ENCODE measurements around the gene RIPOR2. TPM values are rescaled to one million over a fixed set of nuclear protein-coding genes. Genes with fewer than 3 reads are reported as not detected.
A peak's percentile ranks its signal among the peaks of the same experiment; 100 is the strongest.

The RIPOR2 gene
- total and polyA plus RNA-seq, 10 of the 15 experiments (the other 5 are each of a cell fraction or from before 2014, with no cell fraction given) = 22.2 to 48.2 (median 34.7) TPM

DNA sequence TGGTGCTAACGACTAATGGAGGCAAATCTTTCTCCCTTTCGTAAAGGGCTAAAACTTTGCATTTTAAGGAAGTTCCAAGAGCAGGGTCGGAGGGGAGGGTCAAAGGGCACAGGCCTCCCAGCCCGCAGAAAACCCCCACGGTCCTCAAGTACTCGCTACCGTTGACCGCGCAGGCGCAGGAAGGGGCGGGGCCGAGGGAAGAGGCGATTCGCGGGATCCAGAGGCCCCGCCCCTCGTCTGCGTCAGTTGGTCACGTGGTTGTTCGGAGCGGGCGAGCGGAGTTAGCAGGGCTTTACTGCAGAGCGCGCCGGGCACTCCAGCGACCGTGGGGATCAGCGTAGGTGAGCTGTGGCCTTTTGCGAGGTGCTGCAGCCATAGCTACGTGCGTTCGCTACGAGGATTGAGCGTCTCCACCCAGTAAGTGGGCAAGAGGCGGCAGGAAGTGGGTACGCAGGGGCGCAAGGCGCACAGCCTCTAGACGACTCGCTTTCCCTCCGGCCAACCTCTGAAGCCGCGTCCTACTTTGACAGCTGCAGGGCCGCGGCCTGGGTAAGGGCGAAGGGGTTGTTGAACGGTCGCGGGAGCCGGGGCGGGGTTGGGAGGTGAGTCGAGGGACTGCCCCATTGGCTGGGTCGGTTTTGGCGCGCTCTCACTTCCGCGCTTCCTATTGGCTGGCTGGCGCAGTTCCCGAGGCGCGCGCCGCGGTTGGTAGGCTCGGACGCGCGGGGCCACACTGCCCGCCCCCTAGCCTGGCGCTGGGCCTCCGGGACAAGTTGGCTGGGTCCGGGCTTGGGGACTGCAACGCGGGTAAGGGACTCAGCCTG lies 160.9 kb downstream of the RIPOR2 start, which contains the start of gene GMNN:
GMNN (plus strand) TSS at position 242 of the 824 bp plus-strand sequence. CDS start 2,310 bp downstream, outside the sequence.
- ChIA-PET SMC1A (ENCODE audit: uncharacterized antibody, unreplicated experiment) (interaction anchor here (0.6 to 2.5 kb wide), 12 partner anchors 32 to 296 kb away, joined by 3 to 7 read pairs (median 4); no protein-coding TSS in a partner anchor), RAD21 (ENCODE audit: unreplicated experiment) (interaction anchor here (0.8 to 2.1 kb wide), 8 partner anchors 56 to 280 kb away, joined by 3 to 9 read pairs (median 4); partner anchors contain the start of genes ALDH5A1 and C6orf62), CTCF (interaction anchor here (0.5 to 2.1 kb wide), 13 partner anchors 8 to 1288 kb away, joined by 3 to 8 read pairs (median 3); partner anchors contain the start of gene ALDH5A1), POLR2A (interaction anchor here (1.0 to 3.6 kb wide), 8 partner anchors 10 to 279 kb away, joined by 3 to 14 read pairs (median 4); partner anchors contain the start of gene C6orf62)
- Histone ChIP-seq H3K4me3 (peak within 1 kb of the TSS; percentile 79), H3K79me2 (ENCODE audit: control insufficient read depth, insufficient read depth, low read length) (peaks cover 53% of the 10 kb centered on the region), H2AFZ (ENCODE audit: control insufficient read depth, low read depth, low read length) (peak within 1 kb of the TSS; percentile 80), H3K4me2 (ENCODE audit: control insufficient read depth, insufficient read depth) (peak within 1 kb of the TSS; percentile 91), H3K9ac (ENCODE audit: control insufficient read depth, insufficient read depth, low read length) (peak within 1 kb of the TSS; percentile 86), H4K20me1 (ENCODE audit: control insufficient read depth, insufficient read depth) (no peaks in the 10 kb centered on the region; the same call in 1 of the 2 replicates), H3K27me3 (replicated peaks in 1 of 2; ENCODE audit: control insufficient read depth in 2 of 2, insufficient read depth in 2 of 2, low read length in 1 of 2) (no peaks in the 10 kb centered on the region), H3K4me1 (ENCODE audit: control insufficient read depth, insufficient read depth, low read length) (peaks cover 3% of the 10 kb centered on the region; the same call in 1 of the 2 replicates), H3K36me3 (ENCODE audit: control insufficient read depth in 2 of 2, insufficient read depth in 2 of 2, low read length in 1 of 2) (no peaks in the 10 kb centered on the region; a peak in 1 of 4 replicates), H3K27ac (ENCODE audit: control insufficient read depth, insufficient read depth) (peak within 1 kb of the TSS; percentile 87), H3K9me3 (replicated peaks; ENCODE audit: control insufficient read depth, insufficient read depth, low read length) (no peaks in the 10 kb centered on the region)
- FAIRE-seq (no peak), ATAC-seq (peak; percentile 94), DNase-seq (ENCODE audit: low read depth, low spot score) (peak; percentile 78)
- intact Hi-C loops (cut with micrococcal nuclease; ENCODE audit: unreplicated experiment) = loop anchor here (2.0 to 10.0 kb wide), 7 partner anchors 32 to 370 kb away; partner anchors contain the start of gene MRS2
- in situ Hi-C loops (cut with MboI) = no loop called here
- TSS peak; percentile 73 for BruUV-seq (replicated peaks)
- WGBS (ENCODE audit: insufficient coverage, insufficient replicate concordance, low lambda C conversion rate, missing lambda C conversion rate) = 1% methylated on average over 75 of the region's 75 CpGs
- TF ChIP-seq, protein P1, sequence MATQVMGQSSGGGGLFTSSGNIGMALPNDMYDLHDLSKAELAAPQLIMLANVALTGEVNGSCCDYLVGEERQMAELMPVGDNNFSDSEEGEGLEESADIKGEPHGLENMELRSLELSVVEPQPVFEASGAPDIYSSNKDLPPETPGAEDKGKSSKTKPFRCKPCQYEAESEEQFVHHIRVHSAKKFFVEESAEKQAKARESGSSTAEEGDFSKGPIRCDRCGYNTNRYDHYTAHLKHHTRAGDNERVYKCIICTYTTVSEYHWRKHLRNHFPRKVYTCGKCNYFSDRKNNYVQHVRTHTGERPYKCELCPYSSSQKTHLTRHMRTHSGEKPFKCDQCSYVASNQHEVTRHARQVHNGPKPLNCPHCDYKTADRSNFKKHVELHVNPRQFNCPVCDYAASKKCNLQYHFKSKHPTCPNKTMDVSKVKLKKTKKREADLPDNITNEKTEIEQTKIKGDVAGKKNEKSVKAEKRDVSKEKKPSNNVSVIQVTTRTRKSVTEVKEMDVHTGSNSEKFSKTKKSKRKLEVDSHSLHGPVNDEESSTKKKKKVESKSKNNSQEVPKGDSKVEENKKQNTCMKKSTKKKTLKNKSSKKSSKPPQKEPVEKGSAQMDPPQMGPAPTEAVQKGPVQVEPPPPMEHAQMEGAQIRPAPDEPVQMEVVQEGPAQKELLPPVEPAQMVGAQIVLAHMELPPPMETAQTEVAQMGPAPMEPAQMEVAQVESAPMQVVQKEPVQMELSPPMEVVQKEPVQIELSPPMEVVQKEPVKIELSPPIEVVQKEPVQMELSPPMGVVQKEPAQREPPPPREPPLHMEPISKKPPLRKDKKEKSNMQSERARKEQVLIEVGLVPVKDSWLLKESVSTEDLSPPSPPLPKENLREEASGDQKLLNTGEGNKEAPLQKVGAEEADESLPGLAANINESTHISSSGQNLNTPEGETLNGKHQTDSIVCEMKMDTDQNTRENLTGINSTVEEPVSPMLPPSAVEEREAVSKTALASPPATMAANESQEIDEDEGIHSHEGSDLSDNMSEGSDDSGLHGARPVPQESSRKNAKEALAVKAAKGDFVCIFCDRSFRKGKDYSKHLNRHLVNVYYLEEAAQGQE (IDR thresholded peaks at IDR 0.05; ENCODE audit: low read depth, low read length) = peak; percentile 37; the same call in 1 of the 2 replicates
- 0 out of 2 replicates have a peak, but pooled peaks have one; percentile 21 for TF ChIP-seq STAT1 (conservative IDR thresholded peaks at IDR 0.05)
- no peak for TF ChIP-seq JUNB (IDR thresholded peaks at IDR 0.05)
- peak; percentile 59 for TF ChIP-seq MYC (IDR thresholded peaks at IDR 0.05; ENCODE audit: insufficient read depth, insufficient read length, insufficient replicate concordance, low read length, severe bottlenecking)
- TF ChIP-seq, protein P2, sequence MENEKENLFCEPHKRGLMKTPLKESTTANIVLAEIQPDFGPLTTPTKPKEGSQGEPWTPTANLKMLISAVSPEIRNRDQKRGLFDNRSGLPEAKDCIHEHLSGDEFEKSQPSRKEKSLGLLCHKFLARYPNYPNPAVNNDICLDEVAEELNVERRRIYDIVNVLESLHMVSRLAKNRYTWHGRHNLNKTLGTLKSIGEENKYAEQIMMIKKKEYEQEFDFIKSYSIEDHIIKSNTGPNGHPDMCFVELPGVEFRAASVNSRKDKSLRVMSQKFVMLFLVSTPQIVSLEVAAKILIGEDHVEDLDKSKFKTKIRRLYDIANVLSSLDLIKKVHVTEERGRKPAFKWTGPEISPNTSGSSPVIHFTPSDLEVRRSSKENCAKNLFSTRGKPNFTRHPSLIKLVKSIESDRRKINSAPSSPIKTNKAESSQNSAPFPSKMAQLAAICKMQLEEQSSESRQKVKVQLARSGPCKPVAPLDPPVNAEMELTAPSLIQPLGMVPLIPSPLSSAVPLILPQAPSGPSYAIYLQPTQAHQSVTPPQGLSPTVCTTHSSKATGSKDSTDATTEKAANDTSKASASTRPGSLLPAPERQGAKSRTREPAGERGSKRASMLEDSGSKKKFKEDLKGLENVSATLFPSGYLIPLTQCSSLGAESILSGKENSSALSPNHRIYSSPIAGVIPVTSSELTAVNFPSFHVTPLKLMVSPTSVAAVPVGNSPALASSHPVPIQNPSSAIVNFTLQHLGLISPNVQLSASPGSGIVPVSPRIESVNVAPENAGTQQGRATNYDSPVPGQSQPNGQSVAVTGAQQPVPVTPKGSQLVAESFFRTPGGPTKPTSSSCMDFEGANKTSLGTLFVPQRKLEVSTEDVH (IDR thresholded peaks at IDR 0.05; ENCODE audit: low read depth, partially characterized antibody) = peak; percentile 88
- peak; percentile 59; the same call in 1 of the 2 replicates for TF ChIP-seq ASH2L (IDR thresholded peaks at IDR 0.05; ENCODE audit: borderline replicate concordance, low read depth)
- TF ChIP-seq RB1 (IDR thresholded peaks at IDR 0.05; ENCODE audit: borderline replicate concordance) = peak; percentile 99
- TF ChIP-seq, protein P3, sequence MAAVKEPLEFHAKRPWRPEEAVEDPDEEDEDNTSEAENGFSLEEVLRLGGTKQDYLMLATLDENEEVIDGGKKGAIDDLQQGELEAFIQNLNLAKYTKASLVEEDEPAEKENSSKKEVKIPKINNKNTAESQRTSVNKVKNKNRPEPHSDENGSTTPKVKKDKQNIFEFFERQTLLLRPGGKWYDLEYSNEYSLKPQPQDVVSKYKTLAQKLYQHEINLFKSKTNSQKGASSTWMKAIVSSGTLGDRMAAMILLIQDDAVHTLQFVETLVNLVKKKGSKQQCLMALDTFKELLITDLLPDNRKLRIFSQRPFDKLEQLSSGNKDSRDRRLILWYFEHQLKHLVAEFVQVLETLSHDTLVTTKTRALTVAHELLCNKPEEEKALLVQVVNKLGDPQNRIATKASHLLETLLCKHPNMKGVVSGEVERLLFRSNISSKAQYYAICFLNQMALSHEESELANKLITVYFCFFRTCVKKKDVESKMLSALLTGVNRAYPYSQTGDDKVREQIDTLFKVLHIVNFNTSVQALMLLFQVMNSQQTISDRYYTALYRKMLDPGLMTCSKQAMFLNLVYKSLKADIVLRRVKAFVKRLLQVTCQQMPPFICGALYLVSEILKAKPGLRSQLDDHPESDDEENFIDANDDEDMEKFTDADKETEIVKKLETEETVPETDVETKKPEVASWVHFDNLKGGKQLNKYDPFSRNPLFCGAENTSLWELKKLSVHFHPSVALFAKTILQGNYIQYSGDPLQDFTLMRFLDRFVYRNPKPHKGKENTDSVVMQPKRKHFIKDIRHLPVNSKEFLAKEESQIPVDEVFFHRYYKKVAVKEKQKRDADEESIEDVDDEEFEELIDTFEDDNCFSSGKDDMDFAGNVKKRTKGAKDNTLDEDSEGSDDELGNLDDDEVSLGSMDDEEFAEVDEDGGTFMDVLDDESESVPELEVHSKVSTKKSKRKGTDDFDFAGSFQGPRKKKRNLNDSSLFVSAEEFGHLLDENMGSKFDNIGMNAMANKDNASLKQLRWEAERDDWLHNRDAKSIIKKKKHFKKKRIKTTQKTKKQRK (IDR thresholded peaks at IDR 0.05; ENCODE audit: low read depth, low read length) = no peak
- TF ChIP-seq, protein P4, sequence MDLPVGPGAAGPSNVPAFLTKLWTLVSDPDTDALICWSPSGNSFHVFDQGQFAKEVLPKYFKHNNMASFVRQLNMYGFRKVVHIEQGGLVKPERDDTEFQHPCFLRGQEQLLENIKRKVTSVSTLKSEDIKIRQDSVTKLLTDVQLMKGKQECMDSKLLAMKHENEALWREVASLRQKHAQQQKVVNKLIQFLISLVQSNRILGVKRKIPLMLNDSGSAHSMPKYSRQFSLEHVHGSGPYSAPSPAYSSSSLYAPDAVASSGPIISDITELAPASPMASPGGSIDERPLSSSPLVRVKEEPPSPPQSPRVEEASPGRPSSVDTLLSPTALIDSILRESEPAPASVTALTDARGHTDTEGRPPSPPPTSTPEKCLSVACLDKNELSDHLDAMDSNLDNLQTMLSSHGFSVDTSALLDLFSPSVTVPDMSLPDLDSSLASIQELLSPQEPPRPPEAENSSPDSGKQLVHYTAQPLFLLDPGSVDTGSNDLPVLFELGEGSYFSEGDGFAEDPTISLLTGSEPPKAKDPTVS (IDR thresholded peaks at IDR 0.05; ENCODE audit: low read depth, low read length) = no peak
